H1 (cell line): ENCODE data around the gene FOSL2. TPM values are rescaled to one million over a fixed set of nuclear protein-coding genes. Genes with fewer than 3 reads are reported as not detected.
A peak's percentile ranks its signal among the peaks of the same experiment; 100 is the strongest.

Source experiments
- CTCF ChIA-PET: fragments of 300-600 bp; sonication (Branson Sonifier 250); formaldehyde crosslinking; loops from one replicate; lab custom pipeline; 2021; ENCODE audit not compliant: partially characterized antibody; lab: Charles Lee
- POLR2A ChIA-PET: fragments of 300-600 bp; sonication (Branson Sonifier 250); formaldehyde crosslinking; loops from one replicate; lab custom pipeline; 2021; ENCODE audit warnings: inconsistent platforms; ENCODE audit not compliant: partially characterized antibody; lab: Charles Lee
- DNase-seq, 2 experiments: peaks; one replicate each; pipeline versions ENCODE4 v3.0.0 to v3.0.0-alpha.2; 2010 to 2022; ENCODE audit warnings: low spot score in 2 of 2, low read depth in 1 of 2, mixed read lengths in 1 of 2
- FAIRE-seq: peaks from 2 replicates; lab custom pipeline; 2011; peaks lifted over from hg19 to GRCh38; lab: Jason Lieb, UNC
- H2AFZ ChIP-seq: 2 replicates; pipeline ENCODE4 v1.8.1; 2012; ENCODE audit warnings: low read length, inconsistent platforms
- H2AK5ac ChIP-seq: 2 replicates; pipeline ENCODE4 v1.6.1; 2013; ENCODE audit warnings: low read depth, low read length
- H2BK120ac ChIP-seq: replicated peaks from 2 replicates; pipeline ENCODE3; 2013; ENCODE audit warnings: low read depth, low read length, inconsistent platforms
- H2BK12ac ChIP-seq: 2 replicates; pipeline ENCODE4 v1.6.1; 2013; ENCODE audit warnings: low read depth, low read length
- H2BK15ac ChIP-seq: 2 replicates; pipeline ENCODE4 v1.6.1; 2013; ENCODE audit warnings: low read length
- H2BK20ac ChIP-seq: 2 replicates; pipeline ENCODE4 v1.6.1; 2013; ENCODE audit warnings: low read length
- H2BK5ac ChIP-seq: 2 replicates; pipeline ENCODE4 v1.6.1; 2013; ENCODE audit warnings: low read depth, low read length
- H3K14ac ChIP-seq: 2 replicates; pipeline ENCODE4 v1.6.1; 2013; ENCODE audit warnings: inconsistent platforms; ENCODE audit not compliant: insufficient read length
- H3K18ac ChIP-seq: 2 replicates; pipeline ENCODE4 v1.6.1; 2013; ENCODE audit warnings: low read length; ENCODE audit errors: extremely low read depth
- H3K23ac ChIP-seq: 2 replicates; pipeline ENCODE4 v1.6.1; 2013; ENCODE audit warnings: inconsistent platforms; ENCODE audit not compliant: insufficient read length
- H3K23me2 ChIP-seq: 2 replicates; pipeline ENCODE4 v1.6.1; 2013; ENCODE audit warnings: low read depth, low read length
- H3K27ac ChIP-seq: 2 replicates; pipeline ENCODE4 v1.6.1; 2011; ENCODE audit warnings: low read depth, low read length, inconsistent platforms
- H3K27me3 ChIP-seq, 4 experiments: replicated peaks in 1 of 4; 1 replicate in 1 of 4; 2 replicates in 3 of 4; pipeline versions ENCODE4 v1.6.1 to v1.8.1; 2011 to 2013; ENCODE audit warnings: low read length in 3 of 4, mild to moderate bottlenecking in 3 of 4, inconsistent platforms in 2 of 4, mixed read lengths in 2 of 4, moderate library complexity in 1 of 4; ENCODE audit not compliant: control insufficient read depth in 3 of 4, insufficient read depth in 3 of 4; ENCODE audit errors: extremely low read depth in 1 of 4
- H3K36me3 ChIP-seq, 4 experiments: 2 replicates each; pipeline versions ENCODE4 v1.6.1 to v1.8.1; 2011 to 2013; ENCODE audit warnings: mild to moderate bottlenecking in 4 of 4, low read length in 3 of 4, moderate library complexity in 2 of 4, control low read depth in 1 of 4, inconsistent platforms in 1 of 4; ENCODE audit not compliant: insufficient read depth in 4 of 4, control insufficient read depth in 2 of 4
- H3K4ac ChIP-seq: replicated peaks from 2 replicates; pipeline ENCODE3; 2013; ENCODE audit warnings: low read length, low read depth, mixed read lengths, inconsistent platforms; ENCODE audit not compliant: insufficient read length
- H3K4me1 ChIP-seq, 4 experiments: replicated peaks in 1 of 4; 1 replicate in 1 of 4; 2 replicates in 3 of 4; pipeline versions ENCODE4 v1.6.1 to v1.8.1; 2011 to 2013; ENCODE audit warnings: low read length in 3 of 4, inconsistent platforms in 2 of 4, mixed read lengths in 1 of 4; ENCODE audit not compliant: insufficient read depth in 4 of 4, control insufficient read depth in 3 of 4
- H3K4me2 ChIP-seq, 2 experiments: 2 replicates each; pipeline versions ENCODE4 v1.6.1 to v1.8.1; 2011 to 2013; ENCODE audit warnings: low read depth in 2 of 2, low read length in 2 of 2, control low read depth in 1 of 2, inconsistent platforms in 1 of 2, mild to moderate bottlenecking in 1 of 2; ENCODE audit not compliant: insufficient read depth in 1 of 2
- H3K4me3 ChIP-seq, 4 experiments: fragments of 200-600, 300-600 bp in 1 of 4; sonication (generic), shearing (Covaris generic), sonication (Bioruptor Twin) in 1 of 4; 2 replicates each; pipeline versions ENCODE4 v1.5.1 to v1.8.1; 2011 to 2016; ENCODE audit warnings: low read length in 4 of 4, low read depth in 3 of 4, control low read depth in 2 of 4, inconsistent platforms in 2 of 4, mild to moderate bottlenecking in 2 of 4, mixed read lengths in 1 of 4, moderate library complexity in 1 of 4; ENCODE audit not compliant: insufficient read depth in 2 of 4; ENCODE audit errors: extremely low read depth in 1 of 4
- H3K56ac ChIP-seq: replicated peaks from 2 replicates; pipeline ENCODE3; 2013; ENCODE audit warnings: low read depth, mild to moderate bottlenecking, mixed read lengths, low read length, inconsistent platforms; ENCODE audit not compliant: insufficient read length
- H3K79me1 ChIP-seq: 2 replicates; pipeline ENCODE4 v1.6.1; 2013; ENCODE audit warnings: low read depth, low read length, control low read depth
- H3K79me2 ChIP-seq, 2 experiments: 2 replicates each; pipeline versions ENCODE4 v1.6.1 to v1.8.1; 2012 to 2013; ENCODE audit warnings: low read length in 2 of 2, mild to moderate bottlenecking in 2 of 2, inconsistent platforms in 1 of 2; ENCODE audit not compliant: insufficient read depth in 2 of 2, control insufficient read depth in 1 of 2
- H3K9ac ChIP-seq, 4 experiments: replicated peaks in 1 of 4; 1 replicate in 1 of 4; 2 replicates in 3 of 4; pipeline versions ENCODE4 v1.6.1 to v1.8.1; 2011 to 2013; ENCODE audit warnings: low read depth in 3 of 4, low read length in 3 of 4, control low read depth in 2 of 4, mild to moderate bottlenecking in 2 of 4, moderate library complexity in 2 of 4, inconsistent platforms in 1 of 4; ENCODE audit errors: extremely low read depth in 1 of 4
- H3K9me3 ChIP-seq, 2 experiments: 2 replicates each; pipeline versions ENCODE4 v1.6.1 to v1.8.1; 2012 to 2013; ENCODE audit warnings: mild to moderate bottlenecking in 2 of 2, moderate library complexity in 2 of 2, control low read depth in 1 of 2, inconsistent platforms in 1 of 2, low read depth in 1 of 2, low read length in 1 of 2, mixed read lengths in 1 of 2; ENCODE audit not compliant: insufficient read depth in 2 of 2
- H4K20me1 ChIP-seq, 2 experiments: replicated peaks in 1 of 2; 2 replicates each; pipeline versions ENCODE3 to v1.8.1; 2011 to 2013; ENCODE audit warnings: inconsistent platforms in 2 of 2, low read length in 2 of 2, mild to moderate bottlenecking in 1 of 2; ENCODE audit not compliant: insufficient read depth in 2 of 2, control insufficient read depth in 1 of 2
- H4K5ac ChIP-seq: 2 replicates; pipeline ENCODE4 v1.6.1; 2013; ENCODE audit warnings: low read length, low read depth, mixed read lengths, inconsistent platforms; ENCODE audit not compliant: insufficient read length
- H4K8ac ChIP-seq: 2 replicates; pipeline ENCODE4 v1.8.0; 2013; ENCODE audit warnings: mild to moderate bottlenecking, moderate library complexity, low read length, inconsistent platforms; ENCODE audit not compliant: insufficient read depth; ENCODE audit errors: extremely low read depth
- H4K91ac ChIP-seq: replicated peaks from 2 replicates; pipeline ENCODE3; 2013; ENCODE audit warnings: low read length, mixed read lengths, inconsistent platforms; ENCODE audit not compliant: insufficient read length
- TBP ChIP-seq: IDR thresholded peaks from 2 replicates; pipeline ENCODE4 v1.6.1; 2011; ENCODE audit warnings: low read depth, low read length, improper control_type of control experiment
- WGBS, 2 experiments: shearing (Covaris generic) in 1 of 2; methylation state at CpG; one replicate each; pipeline versions ENCODE4 v1.1.6 to v1.1.7; 2013 to 2015; ENCODE audit warnings: low lambda C conversion rate in 2 of 2, mixed read lengths in 2 of 2, inconsistent platforms in 1 of 2, low coverage in 1 of 2, missing lambda C conversion rate in 1 of 2; ENCODE audit not compliant: insufficient replicate concordance in 2 of 2, insufficient coverage in 1 of 2, insufficient read length in 1 of 2; ENCODE audit errors: extremely low coverage in 1 of 2, missing lambda C conversion rate in 1 of 2; 5-methylcytosine and 5-hydroxymethylcytosine counted together
- polyA plus RNA-seq, 7 experiments: library from polyadenylated mRNA; depleted of rRNA in 3 of 7; stranded (reverse) in 5 of 7; unstranded in 2 of 7; fragments of >200 nt in 5 of 7; fragments of 200-250 nt in 2 of 7; gene quantifications; 1 replicate in 5 of 7; 2 replicates in 1 of 7; 4 replicates in 1 of 7; pipeline versions ENCODE4 v1.2.1 to v1.2.3, GENCODE V29; 2011 to 2013; ENCODE audit warnings: missing spikeins in 2 of 7, mixed read lengths in 2 of 7
- total RNA-seq: library from RNA; stranded (reverse); fragmentation: NEBNext Ultra II Directional; extraction: Animal tissue kit (Norgen Biotek cat#: 25700); gene quantifications from 2 replicates; pipeline ENCODE4 v1.2.1, GENCODE V29; 2021

The FOSL2 gene
- total and polyA plus RNA-seq, 2 of the 8 experiments (the other 6 are each of a cell fraction or from before 2014, with no cell fraction given) = 1.5 to 4.5 TPM

DNA sequence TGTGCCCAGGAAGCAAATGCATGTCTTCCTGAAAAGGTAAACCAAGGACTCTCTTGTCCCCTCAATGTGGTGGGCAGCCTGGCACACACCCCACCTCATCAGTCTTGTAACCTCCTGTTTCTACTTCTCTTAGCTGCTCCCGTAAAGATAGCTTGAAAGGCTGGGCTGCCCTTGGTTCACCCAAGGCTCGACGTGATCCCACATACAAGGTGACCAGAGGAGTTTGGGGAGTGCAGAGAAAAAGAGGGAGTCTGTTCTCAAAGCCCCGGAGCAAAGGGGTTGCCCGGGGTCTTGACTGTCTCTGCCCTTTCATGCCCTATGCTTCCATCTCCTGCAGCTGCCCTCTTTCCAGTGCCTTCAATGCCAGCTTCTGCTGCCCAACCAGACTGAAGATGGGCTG is 18.3 kb upstream of the FOSL2 start:
- Histone ChIP-seq H3K14ac (no peak overlapping the region), H3K23me2 (no peaks in the 10 kb centered on the region), H3K27me3 (peaks cover 0 to 3% (median under 1%) of the 10 kb centered on the region in 4 experiments; a peak in 2 of 7 replicates), H3K79me1 (no peaks in the 10 kb centered on the region), H2BK20ac (no peak overlapping the region), H4K20me1 (no peaks in the 10 kb centered on the region), H3K4me3 (no peak overlapping the region), H3K4me2 (no peak overlapping the region)
- FAIRE-seq = no peak
- TF ChIP-seq TBP = no peak
- TF ChIP-seq, all 59 proteins: peak for 0
- Histone ChIP-seq H2BK5ac (no peak overlapping the region), H3K36me3 (no peaks in the 10 kb centered on the region), H3K4me1 (peaks cover 0 to 3% (median 3%) of the 10 kb centered on the region in 4 experiments; a peak in 2 of 7 replicates), H2BK12ac (no peak overlapping the region), H2BK15ac (no peak overlapping the region), H4K8ac (peak overlapping the region; percentile 87; the same call in 1 of the 2 replicates), H3K23ac (no peak overlapping the region), H4K5ac (no peak overlapping the region), H2AK5ac (no peak overlapping the region), H2BK120ac (no peak overlapping the region), H2AFZ (no peak overlapping the region), H3K56ac (no peak overlapping the region), H3K9me3 (no peaks in the 10 kb centered on the region), H3K79me2 (no peaks in the 10 kb centered on the region), H3K18ac (no peak overlapping the region), H3K27ac (no peak overlapping the region), H3K9ac (no peak overlapping the region), H4K91ac (no peak overlapping the region), H3K4ac (no peak overlapping the region)
- DNase-seq = no peak
- 89% methylated on average over 5 of the region's 5 CpGs; no CpG with 5 or more reads in 1 of the 2 experiments for WGBS, 2 experiments
- POLR2A ChIA-PET = no interaction called here
- CTCF ChIA-PET = interaction anchor here (0.7 kb wide), 1 partner anchor 29 kb away, joined by 3 read pairs; no protein-coding TSS in a partner anchor
